ENCODE data around the gene GABRA5.

Gene GABRA5

GRCh38 chr15:26934848-26935247 lies 68.0 kb downstream of the GABRA5 start:
- DNase-seq: no peak

DNA sequence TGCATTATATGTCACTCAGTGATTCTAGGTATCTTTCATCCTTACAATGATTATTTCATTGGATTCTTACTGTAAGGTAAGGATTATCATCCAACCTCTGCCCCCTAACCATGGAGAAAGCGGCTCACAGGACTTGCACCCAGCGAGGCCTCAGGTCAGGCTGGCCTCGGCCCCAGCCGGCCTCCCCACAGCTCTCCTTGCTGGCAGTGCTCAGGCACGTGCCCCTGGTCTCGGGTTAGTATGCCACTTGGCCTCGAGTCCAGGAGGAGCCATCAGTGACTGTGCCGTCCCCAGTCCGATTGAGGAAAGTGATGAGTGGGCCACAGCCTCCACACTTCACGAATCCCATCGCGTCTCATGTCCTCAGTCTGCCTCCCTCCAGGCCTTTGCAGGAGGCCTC lies 68.5 kb downstream of the GABRA5 start:
- DNase-seq: no peak

DNA sequence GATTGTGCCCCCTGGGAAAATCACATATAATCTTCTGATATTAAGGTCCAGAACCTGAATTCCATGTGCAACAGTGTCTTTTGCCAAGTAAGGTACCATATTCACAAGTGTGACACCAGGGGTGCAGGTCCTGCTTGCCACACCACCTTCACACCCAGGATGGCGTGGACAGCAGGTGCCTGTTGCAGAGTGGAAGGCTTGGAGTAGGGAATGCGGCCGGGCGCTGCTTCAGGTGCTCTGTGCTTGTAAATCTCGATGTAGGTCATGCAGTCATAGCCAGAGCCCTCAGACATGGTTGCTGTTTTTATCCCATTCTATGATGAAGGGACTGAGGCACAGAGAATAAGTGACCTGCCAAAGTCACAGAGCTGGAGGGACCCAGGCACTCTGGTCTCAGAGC lies 69.6 kb downstream of the GABRA5 start:
- DNase-seq: no peak

- DNase-seq: no peak
These were observed 70.3 kb downstream of the GABRA5 start for GRCh38 chr15:26937134-26937533.

DNA sequence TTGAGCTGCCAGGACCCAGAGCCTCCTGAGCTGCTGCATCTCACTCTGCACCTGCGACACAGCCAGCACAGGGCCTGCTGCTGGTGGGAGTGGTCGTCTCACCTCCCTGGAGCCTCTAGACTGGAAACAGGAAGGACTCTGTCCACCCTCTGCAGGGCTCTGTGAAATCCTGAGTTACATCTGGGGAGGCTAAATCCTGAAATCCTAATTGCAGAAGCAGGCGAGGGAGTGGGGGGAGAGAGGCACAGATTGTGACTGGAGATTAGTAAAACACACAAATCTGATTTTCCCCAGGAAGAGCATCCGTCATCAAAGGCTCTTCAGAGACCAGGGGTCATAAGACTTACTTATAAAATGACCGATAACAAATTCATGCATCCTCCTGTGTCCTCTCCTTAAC lies 72.5 kb downstream of the GABRA5 start:
- no peak for DNase-seq

DNA sequence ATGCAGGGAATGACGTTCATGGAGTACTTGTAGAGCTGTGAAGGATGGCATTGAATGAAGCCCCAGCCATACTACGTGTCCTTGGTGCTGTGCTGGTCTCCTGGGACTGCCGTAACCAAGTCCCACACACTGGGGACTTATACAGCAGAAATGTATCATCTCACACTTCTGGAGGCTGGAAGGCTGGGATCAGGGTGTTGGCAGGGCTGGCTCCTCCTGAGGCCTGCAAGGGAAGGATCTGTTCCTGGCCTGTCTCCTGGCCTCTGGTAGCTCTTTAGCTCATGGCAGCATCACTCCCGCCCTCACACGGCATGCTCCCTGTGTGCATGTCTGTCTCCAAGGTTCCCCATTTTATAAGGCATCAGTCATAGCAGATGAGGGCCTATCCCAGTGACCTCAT lies 74.6 kb downstream of the GABRA5 start:
- DNase-seq: no peak

DNA sequence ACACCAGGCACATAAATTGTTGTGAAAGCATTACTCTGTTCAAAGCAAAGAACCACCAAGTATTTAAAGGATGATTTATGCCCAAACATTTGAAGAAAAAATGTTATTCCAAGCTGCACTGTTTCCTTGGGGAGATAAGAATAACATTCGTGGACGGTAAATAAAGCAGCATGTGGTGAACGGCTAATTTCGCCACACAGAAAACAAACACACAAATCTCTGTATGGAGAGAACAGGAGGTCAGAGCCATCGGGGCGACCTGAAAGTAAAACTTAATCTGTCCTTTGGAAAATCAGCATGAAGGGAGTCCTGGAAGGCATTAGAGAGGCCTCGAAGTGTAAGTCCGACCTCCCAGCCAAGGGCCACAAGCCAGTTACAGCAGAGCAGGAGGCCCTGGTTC lies 77.0 kb downstream of the GABRA5 start:
- DNase-seq: no peak

DNA sequence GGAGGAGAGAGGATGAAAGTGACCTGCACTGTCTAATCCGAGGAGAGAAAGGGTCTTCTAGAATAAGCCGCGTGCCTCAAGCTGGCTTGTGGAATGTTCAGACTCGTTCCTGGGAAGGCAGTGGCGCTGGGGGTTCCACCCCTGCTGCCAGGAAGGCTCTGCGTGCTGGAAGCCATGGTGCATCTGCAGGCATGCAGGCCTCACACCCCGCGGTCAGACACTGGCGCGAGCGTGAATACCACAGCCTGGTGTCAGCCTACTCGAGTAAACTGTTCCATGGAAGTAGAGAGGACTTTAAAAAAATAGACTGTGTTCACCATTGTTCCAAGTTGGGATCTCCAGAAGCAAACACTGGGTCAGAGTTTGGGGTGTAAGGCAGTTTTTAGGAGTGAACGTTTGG lies 78.2 kb downstream of the GABRA5 start:
- DNase-seq: no peak

DNA sequence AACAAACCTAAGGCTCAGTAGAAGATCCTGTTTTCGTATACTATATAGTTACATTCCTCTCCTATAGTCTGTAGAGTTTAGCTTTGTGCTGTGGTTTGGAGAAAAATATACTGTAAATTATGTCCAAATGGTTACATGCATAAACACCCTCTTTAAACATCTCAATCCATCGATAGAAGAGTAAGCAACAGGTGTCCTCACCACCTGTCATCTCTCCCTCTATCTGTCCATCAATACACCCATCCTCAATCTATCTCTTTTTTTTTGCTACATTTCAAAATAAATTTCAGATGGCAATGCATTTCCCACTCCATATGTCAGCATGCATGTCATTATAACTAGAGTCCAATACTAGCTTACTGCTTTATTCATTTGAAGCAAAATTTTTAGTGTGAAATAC lies 83.1 kb downstream of the GABRA5 start:
- no peak for DNase-seq

GRCh38 chr15:26954403-26954802 lies 87.5 kb downstream of the GABRA5 start:
- DNase-seq: no peak

GRCh38 chr15:26967719-26968269 lies 100.9 kb downstream of the GABRA5 start:
- DNase-seq: no peak

DNA sequence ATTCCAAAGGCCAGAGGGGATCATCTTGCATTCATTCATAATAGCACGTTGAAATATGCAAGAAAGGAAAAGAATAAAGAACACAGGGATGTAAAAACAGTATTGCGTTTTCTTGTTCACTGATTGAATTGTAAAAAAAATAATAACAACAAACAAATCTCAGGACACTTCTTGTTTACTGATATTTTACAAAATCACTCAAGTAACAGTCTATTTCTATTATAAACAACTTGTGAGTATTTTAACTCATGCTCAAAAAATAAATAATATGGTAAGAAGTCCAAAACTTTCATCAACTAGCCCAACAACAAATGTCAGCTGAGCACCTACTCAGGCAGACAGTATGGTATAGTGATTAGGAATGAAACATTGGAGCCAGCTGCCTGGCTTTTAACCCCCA lies 101.9 kb downstream of the GABRA5 start:
- no peak for DNase-seq

- DNase-seq: no peak
These were observed 103.9 kb downstream of the GABRA5 start, which contains the start of gene GABRG3 for GRCh38 chr15:26970712-26971210. Gene GABRG3, plus strand, starts transcription at chr15:26971181.

DNA sequence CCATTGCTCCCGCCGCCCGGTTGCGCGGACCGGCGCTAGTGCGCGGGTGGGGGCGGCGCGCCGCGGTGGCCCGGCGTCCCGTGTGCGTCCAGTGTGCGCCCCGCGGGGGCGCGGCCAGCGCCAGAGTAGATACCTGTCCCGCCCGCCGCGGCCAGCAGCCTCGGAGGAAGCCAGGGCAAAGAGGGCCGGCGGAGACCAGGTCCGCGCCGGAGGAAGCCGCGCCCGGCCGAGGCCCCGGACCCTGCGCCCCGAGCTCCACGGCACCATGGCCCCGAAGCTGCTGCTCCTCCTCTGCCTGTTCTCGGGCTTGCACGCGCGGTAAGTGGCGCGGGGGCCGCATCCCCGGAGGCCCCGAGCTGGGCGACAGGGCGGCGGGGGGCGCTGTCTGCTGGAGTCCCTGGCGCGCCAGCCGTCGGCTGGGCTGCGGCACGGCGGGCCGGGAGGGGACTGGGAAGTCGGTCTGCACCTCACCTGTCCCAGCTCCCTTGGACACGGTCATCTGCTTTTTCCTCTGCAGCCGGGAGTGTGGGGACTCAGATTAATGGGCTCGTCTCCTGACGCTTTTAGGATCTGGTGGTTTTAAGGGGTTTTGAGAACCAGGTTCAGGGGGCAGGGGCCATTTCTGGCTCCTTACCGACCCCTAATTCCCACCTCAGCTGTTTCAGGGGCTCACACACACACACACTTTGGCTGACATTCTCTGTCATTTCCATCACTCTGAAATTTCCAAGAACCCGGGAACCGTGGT lies 104.6 kb downstream of the GABRA5 start:
- DNase-seq: no peak

DNA sequence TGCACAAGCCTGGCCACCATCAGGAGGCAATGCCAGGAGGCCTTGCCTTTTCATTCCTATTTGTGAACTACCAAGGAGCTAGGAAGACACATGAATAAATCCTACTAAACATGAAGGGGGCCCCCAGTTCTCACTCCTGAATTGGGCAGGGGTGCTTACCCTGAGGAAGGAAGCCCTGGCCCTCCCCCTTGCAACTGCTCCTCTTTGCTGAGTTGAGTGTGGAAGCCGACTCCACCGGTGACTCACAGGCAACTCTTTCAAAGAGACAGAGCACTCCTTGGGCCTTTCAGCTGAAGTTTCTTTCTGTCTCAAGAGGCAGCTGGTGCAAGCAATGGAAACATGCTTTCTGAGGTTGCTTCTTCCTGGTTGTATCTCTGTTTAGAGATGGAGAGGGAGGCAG lies 105.8 kb downstream of the GABRA5 start:
- DNase-seq: no peak

DNA sequence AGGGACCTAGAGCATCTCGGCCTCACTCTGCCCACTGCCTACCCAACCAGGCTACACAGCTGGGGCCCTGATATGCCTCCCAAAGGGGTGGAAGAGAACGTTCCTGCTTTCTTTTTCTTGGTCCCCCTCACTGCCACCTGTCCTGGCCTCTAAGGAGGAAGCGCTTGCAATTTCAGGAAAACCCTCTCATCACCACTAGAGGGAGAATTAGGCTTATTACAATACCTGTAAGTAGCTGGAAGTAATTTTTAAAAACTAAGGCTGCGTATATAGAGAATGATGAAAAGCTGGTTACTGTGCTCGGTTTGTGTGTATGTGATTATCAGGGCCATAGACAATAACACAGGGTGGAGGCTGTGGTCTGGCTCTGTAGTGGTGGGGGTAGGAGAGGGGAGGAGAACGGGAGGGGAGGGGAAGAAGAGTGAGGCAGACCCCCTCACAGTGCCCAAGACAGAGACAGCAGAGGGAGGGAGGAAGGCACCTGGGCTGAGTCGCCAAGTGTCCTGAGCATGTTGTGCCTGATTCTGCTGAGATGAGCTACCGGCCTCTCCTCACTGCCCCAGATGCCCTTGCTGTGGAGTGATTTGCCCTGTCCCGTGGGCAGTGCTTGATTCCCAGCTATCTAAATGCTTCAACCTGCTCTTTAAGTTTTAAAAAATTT lies 107.4 kb downstream of the GABRA5 start:
- DNase-seq: no peak

DNA sequence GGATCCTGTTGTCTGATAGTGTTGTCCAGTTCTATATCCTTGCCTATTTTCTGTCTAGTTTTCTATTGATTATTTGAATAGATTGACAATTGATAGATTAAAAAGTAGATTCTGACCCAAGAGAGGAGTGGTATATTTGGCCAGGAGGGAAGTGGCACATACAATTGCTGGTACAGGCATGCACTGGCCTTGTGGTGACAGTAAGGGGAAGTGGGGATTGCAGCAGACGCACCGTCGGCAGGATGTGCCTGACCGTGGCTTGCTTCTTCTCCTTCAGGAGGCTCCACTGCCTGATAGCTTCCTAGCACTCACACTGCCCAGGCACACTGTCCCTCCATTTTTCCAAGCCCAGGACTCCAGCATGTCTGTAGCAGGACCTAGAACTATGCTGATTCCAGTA lies 114.6 kb downstream of the GABRA5 start:
- no peak for DNase-seq

- DNase-seq: no peak
These were observed 117.0 kb downstream of the GABRA5 start for GRCh38 chr15:26983822-26984221.

GRCh38 chr15:26985050-26985449 lies 118.2 kb downstream of the GABRA5 start:
- no peak for DNase-seq

DNA sequence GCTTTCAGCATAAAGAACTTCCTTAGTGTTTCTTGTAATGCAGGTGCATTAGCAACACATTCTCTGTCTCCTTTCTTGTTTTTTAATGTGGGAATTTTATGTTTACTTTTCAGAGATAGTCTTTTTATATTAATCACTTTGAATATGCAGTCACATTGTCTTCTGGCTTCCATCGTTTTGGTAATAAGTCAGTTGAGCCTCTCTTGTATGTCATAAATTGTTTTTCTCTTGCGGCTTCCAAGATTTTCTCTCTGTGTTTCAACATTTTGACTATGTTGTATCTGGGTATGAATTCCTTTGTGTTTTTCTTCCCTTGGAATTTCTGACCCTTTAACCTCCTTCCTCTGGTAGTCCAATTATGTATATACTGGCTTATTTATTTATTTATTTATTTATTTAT lies 129.4 kb downstream of the GABRA5 start:
- no peak for DNase-seq

Data from NCI-H226 (cell line).